Measurements from ENCODE around the gene PCP4L1. TPM values are rescaled to one million over a fixed set of nuclear protein-coding genes. Genes with fewer than 3 reads are reported as not detected.
"Not testable (repeated sequence)": the region's sequence is repeated elsewhere in the genome, so short reads cannot be mapped to it uniquely, and the experiment has no call there.

PCP4L1 gene
- total RNA-seq, 1 donor from 2014 or later, result 0.69 TPM

GRCh38 chr1:161314201-161314981 is 55.8 kb downstream of the PCP4L1 start, which contains the start of gene SDHC:
Gene SDHC (plus strand): TSS chr1:161314381. CDS start chr1:161314406, 25 bp downstream.
- H3K4me3 ChIP-seq, result peak within 1 kb of the TSS; percentile 93
- no peaks in the 10 kb centered on the region for H3K36me3 Mint-ChIP-seq
- H3K4me3 Mint-ChIP-seq, result peak within 1 kb of the TSS; percentile 98
- no peaks in the 10 kb centered on the region for H3K9me3 ChIP-seq (ENCODE audit: low read depth)
- H3K4me2 ChIP-seq, result peak within 1 kb of the TSS; percentile 91
- H3K27ac ChIP-seq, result peak within 1 kb of the TSS; percentile 87
- H3F3A ChIP-seq (ENCODE audit: low read depth), result peaks cover 20% of the 10 kb centered on the region
- peaks cover 2% of the 10 kb centered on the region for H3K27me3 Mint-ChIP-seq (ENCODE audit: insufficient read depth, low read depth)
- peaks cover 47% of the 10 kb centered on the region for H3K79me2 ChIP-seq (ENCODE audit: low read depth)
- peaks cover 41% of the 10 kb centered on the region for H4K20me1 ChIP-seq (ENCODE audit: low read depth)
- TF ChIP-seq EZH2 (IDR thresholded peaks at IDR 0.05) (no peak), CTCF (IDR thresholded peaks at IDR 0.05) (peak; percentile 53), EZH2phosphoT487 (IDR thresholded peaks at IDR 0.05) (no peak)
- H3K4me1 Mint-ChIP-seq, result peaks cover 24% of the 10 kb centered on the region
- H3K36me3 ChIP-seq, result no peaks in the 10 kb centered on the region
- peaks cover 28% of the 10 kb centered on the region for H3K4me1 ChIP-seq
- DNase-seq (ENCODE audit: low spot score), result peak; percentile 95
- H3K27me3 ChIP-seq, result no peaks in the 10 kb centered on the region
- H3K9ac ChIP-seq, result peak within 1 kb of the TSS; percentile 90
- peak within 1 kb of the TSS; percentile 86 for H2AFZ ChIP-seq (replicated peaks)
- peak within 1 kb of the TSS; percentile 94 for H3K27ac Mint-ChIP-seq
- H3K9me3 Mint-ChIP-seq, result no peaks in the 10 kb centered on the region

GRCh38 chr1:161315841-161316674 is 57.5 kb downstream of the PCP4L1 start:
- H3K79me2 ChIP-seq (ENCODE audit: low read depth), result peaks cover 61% of the 10 kb centered on the region
- H3K36me3 ChIP-seq; H3K27ac Mint-ChIP-seq; H3K36me3 Mint-ChIP-seq; H2AFZ ChIP-seq (replicated peaks); H3K27me3 ChIP-seq; H3K27me3 Mint-ChIP-seq (ENCODE audit: insufficient read depth, low read depth); H3K27ac ChIP-seq; H3K9me3 ChIP-seq (ENCODE audit: low read depth); H3K9ac ChIP-seq; H3K9me3 Mint-ChIP-seq: not testable (repeated sequence)
- DNase-seq (ENCODE audit: low spot score), result peak; percentile 55
- H3K4me3 ChIP-seq, result peak overlapping the region; percentile 34
- peak overlapping the region; percentile 98 for H3K4me3 Mint-ChIP-seq
- H3K4me1 Mint-ChIP-seq, result peaks cover 24% of the 10 kb centered on the region
- H3K4me2 ChIP-seq, result peak overlapping the region; percentile 91
- H3K4me1 ChIP-seq, result peaks cover 18% of the 10 kb centered on the region
- H4K20me1 ChIP-seq (ENCODE audit: low read depth), result peaks cover 53% of the 10 kb centered on the region
- H3F3A ChIP-seq (ENCODE audit: low read depth), result peaks cover 20% of the 10 kb centered on the region

- Histone ChIP-seq H3K4me1 (no peaks in the 10 kb centered on the region), H3K9ac (no peak overlapping the region), H3K27me3 (no peaks in the 10 kb centered on the region), H2AFZ (replicated peaks) (no peak overlapping the region), H3K9me3 (ENCODE audit: low read depth) (no peaks in the 10 kb centered on the region), H4K20me1 (ENCODE audit: low read depth) (peaks cover 13% of the 10 kb centered on the region), H3K36me3 (no peaks in the 10 kb centered on the region), H3K4me3 (no peak overlapping the region), H3F3A (ENCODE audit: low read depth) (no peaks in the 10 kb centered on the region), H3K4me2 (no peak overlapping the region), H3K27ac (no peak overlapping the region), H3K79me2 (ENCODE audit: low read depth) (peaks cover 36% of the 10 kb centered on the region)
- no peak for DNase-seq (ENCODE audit: low spot score)
- Mint-ChIP-seq H3K9me3 (no peaks in the 10 kb centered on the region), H3K27me3 (ENCODE audit: insufficient read depth, low read depth) (no peaks in the 10 kb centered on the region), H3K36me3 (peaks cover 12% of the 10 kb centered on the region), H3K4me3 (no peak overlapping the region), H3K4me1 (no peaks in the 10 kb centered on the region), H3K27ac (no peak overlapping the region)
- TF ChIP-seq EZH2 (IDR thresholded peaks at IDR 0.05) (no peak), EZH2phosphoT487 (IDR thresholded peaks at IDR 0.05) (no peak), CTCF (IDR thresholded peaks at IDR 0.05) (no peak)
Observed at GRCh38 chr1:161324020-161324419, 65.5 kb downstream of the PCP4L1 start.

Data from neural progenitor cell (in vitro differentiated cells).